ENCODE measurements around the gene BSCL2. TPM values are rescaled to one million over a fixed set of nuclear protein-coding genes. Genes with fewer than 3 reads are reported as not detected.

The BSCL2 gene
- total RNA-seq, 4 donors from 2014 or later, result 28.9 to 76.3 (median 59.3) TPM

DNA sequence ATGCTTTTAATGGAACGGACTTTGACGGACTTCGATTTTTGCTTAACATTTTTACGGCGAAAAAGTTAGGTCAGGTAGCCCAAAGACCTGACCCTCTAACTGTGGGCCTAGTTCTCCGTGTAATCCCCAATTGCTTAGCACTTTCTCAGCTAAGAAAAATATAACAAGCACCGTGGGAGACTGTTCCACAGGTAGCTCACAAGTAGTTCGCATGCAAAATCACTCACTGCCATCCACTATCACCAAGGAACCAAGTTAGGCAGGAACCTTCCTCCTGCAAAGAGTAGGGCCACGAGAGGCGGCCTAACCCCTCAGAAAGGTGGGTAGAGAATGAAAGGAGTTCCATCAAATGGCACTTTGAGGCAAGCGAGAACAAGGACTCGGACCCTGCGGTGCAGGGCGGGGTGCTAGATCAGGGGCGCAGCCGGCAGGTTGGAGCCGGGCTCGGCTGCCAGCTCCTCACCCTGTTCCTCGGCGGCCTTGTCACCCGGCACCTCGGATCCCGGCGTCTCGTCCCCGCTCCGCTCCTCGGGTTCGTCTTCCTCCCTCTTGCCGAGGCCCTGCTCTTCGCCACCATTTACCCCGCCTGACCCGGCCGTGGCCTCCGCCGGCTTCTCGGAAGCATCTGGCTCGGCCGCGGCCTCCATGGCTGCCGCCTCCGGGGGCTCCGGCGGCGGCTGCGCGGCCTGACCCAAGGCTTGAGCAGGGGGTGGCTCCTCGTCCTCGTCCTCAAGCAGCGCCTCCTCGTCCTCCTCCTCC, 19.1 kb upstream of the BSCL2 start:
- peak in 1 of 2 donors; percentile 73 for DNase-seq (ENCODE audit: low spot score in 2 of 2)
- Histone ChIP-seq H3K4me1 (peaks cover 53% of the 10 kb centered on the region), H3K36me3 (peaks cover 28% of the 10 kb centered on the region), H3K27me3 (no peaks in the 10 kb centered on the region), H3K9me3 (no peaks in the 10 kb centered on the region), H3K27ac (peak overlapping the region; percentile 97), H3K4me3 (peak overlapping the region; percentile 95)
- WGBS, result under 1% methylated on average over 11 of the region's 51 CpGs
- TF ChIP-seq POLR2A (IDR thresholded peaks at IDR 0.05) (no peak), POLR2AphosphoS5 (IDR thresholded peaks at IDR 0.05) (peak in 1 of 3 donors; percentile 25), EP300 (IDR thresholded peaks at IDR 0.05) (no peak)
- TF ChIP-seq, protein P1, sequence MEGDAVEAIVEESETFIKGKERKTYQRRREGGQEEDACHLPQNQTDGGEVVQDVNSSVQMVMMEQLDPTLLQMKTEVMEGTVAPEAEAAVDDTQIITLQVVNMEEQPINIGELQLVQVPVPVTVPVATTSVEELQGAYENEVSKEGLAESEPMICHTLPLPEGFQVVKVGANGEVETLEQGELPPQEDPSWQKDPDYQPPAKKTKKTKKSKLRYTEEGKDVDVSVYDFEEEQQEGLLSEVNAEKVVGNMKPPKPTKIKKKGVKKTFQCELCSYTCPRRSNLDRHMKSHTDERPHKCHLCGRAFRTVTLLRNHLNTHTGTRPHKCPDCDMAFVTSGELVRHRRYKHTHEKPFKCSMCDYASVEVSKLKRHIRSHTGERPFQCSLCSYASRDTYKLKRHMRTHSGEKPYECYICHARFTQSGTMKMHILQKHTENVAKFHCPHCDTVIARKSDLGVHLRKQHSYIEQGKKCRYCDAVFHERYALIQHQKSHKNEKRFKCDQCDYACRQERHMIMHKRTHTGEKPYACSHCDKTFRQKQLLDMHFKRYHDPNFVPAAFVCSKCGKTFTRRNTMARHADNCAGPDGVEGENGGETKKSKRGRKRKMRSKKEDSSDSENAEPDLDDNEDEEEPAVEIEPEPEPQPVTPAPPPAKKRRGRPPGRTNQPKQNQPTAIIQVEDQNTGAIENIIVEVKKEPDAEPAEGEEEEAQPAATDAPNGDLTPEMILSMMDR (IDR thresholded peaks at IDR 0.05), result no peak

DNA sequence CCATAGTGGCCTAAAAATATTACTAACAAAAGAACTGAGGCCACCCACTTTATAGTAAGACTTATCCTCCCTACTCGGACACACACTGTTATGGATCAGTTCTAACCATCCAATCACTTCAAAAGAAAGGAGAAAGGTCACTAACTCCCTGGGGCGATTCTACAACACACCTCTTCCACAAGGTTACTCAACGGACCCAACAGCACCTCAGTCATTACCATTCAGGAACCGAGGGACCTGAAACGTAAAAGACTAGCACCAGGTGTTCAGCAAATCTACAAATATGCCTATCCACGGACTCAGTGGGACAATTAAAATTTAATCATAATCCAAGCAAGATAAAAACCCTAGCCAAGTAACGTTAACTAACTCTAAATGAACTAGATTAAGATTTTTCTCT, 18.4 kb upstream of the BSCL2 start:
- no peaks in the 10 kb centered on the region for H3K9me3 ChIP-seq
- peaks cover 35% of the 10 kb centered on the region for H3K36me3 ChIP-seq
- H3K4me1 ChIP-seq, result peaks cover 50% of the 10 kb centered on the region
- 2% methylated on average over 7 of the region's 7 CpGs for WGBS
- DNase-seq (ENCODE audit: low spot score in 2 of 2), result peak in 1 of 2 donors; percentile 1
- TF ChIP-seq, protein P1 (IDR thresholded peaks at IDR 0.05), result no peak
- no peak for TF ChIP-seq EP300 (IDR thresholded peaks at IDR 0.05)
- TF ChIP-seq POLR2AphosphoS5 (IDR thresholded peaks at IDR 0.05), result no peak
- no peak for TF ChIP-seq POLR2A (IDR thresholded peaks at IDR 0.05)
- peak overlapping the region; percentile 97 for H3K27ac ChIP-seq
- no peaks in the 10 kb centered on the region for H3K27me3 ChIP-seq
- H3K4me3 ChIP-seq, result peak overlapping the region; percentile 95

DNA sequence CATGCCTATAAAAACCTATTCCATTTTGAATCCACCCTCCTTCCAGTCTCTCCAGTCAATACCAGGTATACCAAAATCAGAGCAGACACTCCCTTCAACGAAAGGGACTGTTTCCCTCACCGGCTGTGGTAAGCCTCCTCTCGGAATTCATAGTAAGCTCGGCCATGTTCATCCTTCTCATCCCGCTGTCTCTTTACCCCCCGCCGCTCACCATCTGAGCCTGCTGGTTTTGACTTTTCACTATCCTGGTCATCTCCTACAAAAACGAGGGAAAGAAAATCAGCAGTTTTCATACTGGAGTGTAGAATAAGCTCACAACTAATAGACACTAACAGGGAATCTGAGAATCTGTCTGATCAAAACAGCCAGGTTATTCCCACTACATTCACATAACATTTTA, 16.9 kb upstream of the BSCL2 start:
- Histone ChIP-seq H3K27me3 (no peaks in the 10 kb centered on the region), H3K4me3 (peak overlapping the region; percentile 95), H3K36me3 (peaks cover 50% of the 10 kb centered on the region), H3K4me1 (peaks cover 40% of the 10 kb centered on the region), H3K9me3 (no peaks in the 10 kb centered on the region), H3K27ac (no peak overlapping the region)
- TF ChIP-seq, protein P1 (IDR thresholded peaks at IDR 0.05), result no peak
- peak in 1 of 2 donors; percentile 31 for DNase-seq (ENCODE audit: low spot score in 2 of 2)
- whole genome bisulfite sequencing, result 22% methylated on average over 8 of the region's 8 CpGs

DNA sequence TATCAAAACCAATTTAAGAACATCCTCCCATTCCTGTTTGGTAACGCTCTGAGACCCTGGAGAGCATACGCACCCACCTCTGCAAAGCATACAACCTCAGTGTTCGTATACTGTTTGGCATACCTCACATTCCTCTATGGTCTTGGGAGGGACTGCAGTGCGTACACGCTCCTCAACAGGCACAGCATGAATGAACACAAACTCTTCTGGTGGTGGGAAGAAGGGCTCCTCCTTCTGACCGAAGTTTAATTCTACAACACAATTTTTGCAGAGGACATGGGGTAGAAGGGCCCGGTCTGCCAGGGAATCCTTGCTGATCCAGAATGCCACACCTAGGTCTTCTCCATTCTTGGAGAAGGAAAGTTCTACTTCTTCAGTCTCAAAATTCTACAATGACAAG, 14.8 kb upstream of the BSCL2 start:
- WGBS, result 74% methylated on average over 7 of the region's 7 CpGs
- Histone ChIP-seq H3K4me3 (no peak overlapping the region), H3K27ac (no peak overlapping the region), H3K27me3 (no peaks in the 10 kb centered on the region), H3K9me3 (no peaks in the 10 kb centered on the region), H3K4me1 (peaks cover 49% of the 10 kb centered on the region), H3K36me3 (peaks cover 72% of the 10 kb centered on the region)
- DNase-seq (ENCODE audit: low spot score in 2 of 2), result no peak
- TF ChIP-seq EP300 (IDR thresholded peaks at IDR 0.05) (no peak), POLR2A (IDR thresholded peaks at IDR 0.05) (no peak), POLR2AphosphoS5 (IDR thresholded peaks at IDR 0.05) (no peak)
- TF ChIP-seq, protein P1 (IDR thresholded peaks at IDR 0.05), result no peak

DNA sequence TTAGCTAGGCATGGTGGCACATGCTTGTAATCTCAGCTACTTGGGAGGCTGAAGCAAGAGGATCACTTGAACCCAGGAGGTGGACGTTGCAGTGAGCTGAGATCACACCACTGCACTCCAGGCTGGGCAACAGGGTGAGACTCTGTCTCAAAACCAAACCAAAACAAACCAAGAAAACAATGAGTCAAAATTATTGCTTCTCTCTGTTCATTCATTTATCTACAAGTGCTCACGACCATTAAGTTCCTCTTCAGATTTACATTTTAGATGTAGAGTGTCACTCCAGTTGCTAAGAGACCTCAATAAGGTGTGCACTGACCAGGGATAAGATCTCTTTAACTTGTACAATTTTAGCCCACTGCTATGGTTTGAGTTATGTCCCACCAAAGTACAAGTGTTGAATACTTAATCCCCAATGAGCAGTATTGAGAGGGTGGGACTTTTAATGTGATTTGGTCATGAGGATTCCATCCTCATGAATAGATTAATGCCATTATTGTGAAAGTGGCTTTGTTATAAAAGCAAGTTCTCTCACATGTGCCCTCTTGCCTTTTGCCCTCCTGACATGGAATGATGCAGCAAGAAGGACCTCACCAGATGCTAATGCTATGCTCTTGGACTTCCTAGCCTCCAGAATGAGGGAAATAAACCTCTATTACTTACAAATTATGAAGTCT, 12.2 kb upstream of the BSCL2 start:
- TF ChIP-seq, protein P1 (IDR thresholded peaks at IDR 0.05), result no peak
- no peak for TF ChIP-seq POLR2A (IDR thresholded peaks at IDR 0.05)
- TF ChIP-seq EP300 (IDR thresholded peaks at IDR 0.05), result no peak
- TF ChIP-seq POLR2AphosphoS5 (IDR thresholded peaks at IDR 0.05), result no peak
- Histone ChIP-seq H3K4me3 (no peak overlapping the region), H3K36me3 (peaks cover 97% of the 10 kb centered on the region), H3K4me1 (peaks cover 31% of the 10 kb centered on the region), H3K27ac (no peak overlapping the region), H3K27me3 (no peaks in the 10 kb centered on the region), H3K9me3 (no peaks in the 10 kb centered on the region)
- WGBS, result 75% methylated on average over 2 of the region's 2 CpGs
- DNase-seq (ENCODE audit: low spot score in 2 of 2), result no peak

All from suprapubic skin (tissue), 4 donors.